ENCODE data around the gene OPRM1. TPM values are rescaled to one million over a fixed set of nuclear protein-coding genes. Genes with fewer than 3 reads are reported as not detected.

OPRM1 gene
- total RNA-seq, result not detected in 2 replicates

GRCh38 chr6:154039231-154039842 lies at the start of gene OPRM1:
OPRM1 (plus strand) TSS chr6:154039240; CDS start chr6:154039545, 305 bp downstream.
- TF ChIP-seq CTCF (conservative IDR thresholded peaks at IDR 0.05; ENCODE audit: low read depth, low read length), result no peak
- H3K4me3 ChIP-seq (ENCODE audit: low read depth, low read length), result no peak within 1 kb of the TSS
- no peak for DNase-seq (ENCODE audit: low read depth)

GRCh38 chr6:153989989-153990388 lies 49.1 kb upstream of the OPRM1 start:
- no peak for TF ChIP-seq CTCF (conservative IDR thresholded peaks at IDR 0.05; ENCODE audit: low read depth, low read length)
- peak; percentile 13 for DNase-seq (ENCODE audit: low read depth)
- H3K4me3 ChIP-seq (ENCODE audit: low read depth, low read length), result no peak overlapping the region

- H3K4me3 ChIP-seq (ENCODE audit: low read depth, low read length), result no peak overlapping the region
- DNase-seq (ENCODE audit: low read depth), result no peak
- TF ChIP-seq CTCF (conservative IDR thresholded peaks at IDR 0.05; ENCODE audit: low read depth, low read length), result no peak
Observed at GRCh38 chr6:153994004-153994403, 45.0 kb upstream of the OPRM1 start.

- no peak for DNase-seq (ENCODE audit: low read depth)
- H3K4me3 ChIP-seq (ENCODE audit: low read depth, low read length), result no peak overlapping the region
- no peak for TF ChIP-seq CTCF (conservative IDR thresholded peaks at IDR 0.05; ENCODE audit: low read depth, low read length)
Observed at GRCh38 chr6:153994811-153995210, 44.2 kb upstream of the OPRM1 start.

- no peak overlapping the region for H3K4me3 ChIP-seq (ENCODE audit: low read depth, low read length)
- TF ChIP-seq CTCF (conservative IDR thresholded peaks at IDR 0.05; ENCODE audit: low read depth, low read length), result no peak
Observed at GRCh38 chr6:153997221-153997620, 41.8 kb upstream of the OPRM1 start.

GRCh38 chr6:154001494-154002285 lies 37.4 kb upstream of the OPRM1 start:
- H3K4me3 ChIP-seq (ENCODE audit: low read depth, low read length), result no peak overlapping the region
- no peak for TF ChIP-seq CTCF (conservative IDR thresholded peaks at IDR 0.05; ENCODE audit: low read depth, low read length)
- no peak for DNase-seq (ENCODE audit: low read depth)

More at GRCh38 chr6:153997221-153997620, 41.8 kb upstream of the OPRM1 start:
- DNase-seq (ENCODE audit: low read depth), result no peak

Data from epithelial cell of proximal tubule (primary cell).